Activated CD4-positive, alpha-beta T cell treated with anti-CD3 and anti-CD28 coated beads, Interleukin-2, amount 50 U/mL, for 1 hour (primary cell): ENCODE results near the gene LRRC10.
A peak's percentile ranks its signal among the peaks of the same experiment; 100 is the strongest.

Source experiments
- DNase-seq: peaks from one replicate; pipeline ENCODE4 v3.0.0-alpha.2; 2020

LRRC10 gene

GRCh38 chr12:69610729-69611128 is at the start of gene LRRC10:
Gene LRRC10 (minus strand): TSS chr12:69610907. CDS start chr12:69610838, 69 bp downstream.
- DNase-seq = no peak

- DNase-seq = no peak
Measured at GRCh38 chr12:69660164-69660863, 49.6 kb upstream of the LRRC10 start.

GRCh38 chr12:69658203-69658602 is 47.5 kb upstream of the LRRC10 start:
- no peak for DNase-seq

- DNase-seq = no peak
Measured at GRCh38 chr12:69657376-69658137, 46.9 kb upstream of the LRRC10 start.

DNA sequence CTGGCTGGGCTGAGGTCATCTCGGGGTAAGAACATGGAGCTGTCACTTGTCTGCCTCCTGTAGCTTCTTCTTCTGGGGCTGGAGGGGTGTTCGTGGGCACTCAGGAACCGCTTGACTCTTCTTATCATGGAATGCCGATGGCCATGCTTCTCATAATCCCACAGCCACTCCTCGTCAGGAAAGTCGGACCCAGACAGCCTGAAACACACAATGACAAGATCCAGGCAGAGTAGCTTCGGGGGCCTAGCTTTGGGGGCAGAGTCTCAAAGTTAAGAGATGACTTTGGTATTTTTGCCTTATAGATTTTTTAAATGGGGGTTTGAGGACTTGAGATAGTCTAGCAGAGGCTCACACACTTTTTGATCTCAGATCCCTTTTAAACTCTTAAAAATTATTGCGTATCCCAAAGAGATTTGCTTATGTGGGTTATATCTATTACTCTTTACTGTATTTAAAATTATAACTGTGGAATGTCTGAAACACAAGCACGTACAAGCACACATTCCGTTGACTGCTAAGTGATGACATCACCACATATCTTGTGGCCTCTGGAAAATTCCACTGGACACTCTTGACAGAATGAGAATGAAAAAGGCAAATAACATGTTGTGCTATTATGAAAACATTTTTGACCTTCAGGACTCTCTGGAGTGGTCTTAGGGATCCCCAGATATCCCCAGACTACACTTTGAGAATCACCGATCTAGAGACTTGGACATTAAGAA is 45.1 kb upstream of the LRRC10 start:
- no peak for DNase-seq

- DNase-seq = no peak
Measured at GRCh38 chr12:69653703-69654102, 43.0 kb upstream of the LRRC10 start.

DNA sequence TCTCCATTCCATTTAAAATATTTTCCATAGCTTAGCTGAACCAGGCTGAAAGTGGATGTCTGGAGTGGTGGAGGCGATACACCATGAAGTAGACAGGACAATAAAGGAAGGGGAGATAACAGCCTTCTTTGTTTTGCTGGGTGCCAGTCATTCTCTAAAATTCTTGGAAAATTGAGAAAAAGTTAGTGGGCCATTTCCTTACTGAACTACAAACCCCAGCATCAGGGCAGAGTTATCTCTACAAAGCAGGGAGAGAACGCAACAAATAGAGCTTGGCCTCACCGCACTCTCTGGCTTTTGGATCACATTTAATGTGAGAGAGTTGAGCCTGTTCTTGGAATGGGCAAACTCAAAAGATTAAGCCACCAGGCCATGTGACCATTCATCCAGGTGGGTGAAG is 41.2 kb upstream of the LRRC10 start:
- no peak for DNase-seq

GRCh38 chr12:69649529-69649928 is 38.8 kb upstream of the LRRC10 start:
- no peak for DNase-seq

- no peak for DNase-seq
Measured at GRCh38 chr12:69648476-69648875, 37.8 kb upstream of the LRRC10 start.

- no peak for DNase-seq
Measured at GRCh38 chr12:69647178-69647577, 36.5 kb upstream of the LRRC10 start.

DNA sequence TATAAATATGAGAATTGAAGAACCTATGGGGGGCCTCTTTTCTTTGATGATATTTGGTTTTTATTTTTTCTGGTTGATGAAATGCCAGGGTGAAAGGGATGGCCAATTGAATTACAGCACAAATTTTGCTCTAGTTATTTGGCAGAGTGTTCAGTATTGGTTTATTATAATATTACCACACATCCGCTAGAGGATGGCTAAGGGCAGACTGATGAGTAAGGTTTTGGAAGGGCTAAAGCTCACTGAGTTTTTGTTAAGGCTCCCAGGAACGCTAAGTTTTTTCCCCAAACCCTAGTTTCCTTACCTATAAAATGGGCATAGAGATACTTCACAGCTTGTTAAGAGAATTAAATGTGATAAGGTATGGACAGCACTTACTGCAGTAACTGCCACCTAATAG is 34.3 kb upstream of the LRRC10 start:
- no peak for DNase-seq

DNA sequence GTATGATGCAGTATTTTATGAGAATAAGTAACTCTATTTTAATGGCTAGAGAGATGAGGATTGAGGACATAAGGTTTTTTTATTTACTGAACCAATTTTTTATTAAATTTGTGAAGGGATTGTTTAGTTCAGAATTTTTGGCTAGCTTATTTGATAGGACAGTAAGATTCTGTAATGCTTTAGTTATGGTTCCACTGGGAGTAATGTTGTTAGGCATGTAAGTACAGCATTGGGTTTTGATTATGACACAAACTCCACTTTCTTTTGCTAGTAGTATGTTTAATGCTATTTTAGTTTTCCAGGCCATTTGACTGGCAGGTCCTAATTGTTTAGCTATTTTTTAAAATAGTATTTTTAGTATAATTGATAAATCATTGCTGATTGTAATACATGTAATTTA is 33.8 kb upstream of the LRRC10 start:
- DNase-seq = no peak

DNA sequence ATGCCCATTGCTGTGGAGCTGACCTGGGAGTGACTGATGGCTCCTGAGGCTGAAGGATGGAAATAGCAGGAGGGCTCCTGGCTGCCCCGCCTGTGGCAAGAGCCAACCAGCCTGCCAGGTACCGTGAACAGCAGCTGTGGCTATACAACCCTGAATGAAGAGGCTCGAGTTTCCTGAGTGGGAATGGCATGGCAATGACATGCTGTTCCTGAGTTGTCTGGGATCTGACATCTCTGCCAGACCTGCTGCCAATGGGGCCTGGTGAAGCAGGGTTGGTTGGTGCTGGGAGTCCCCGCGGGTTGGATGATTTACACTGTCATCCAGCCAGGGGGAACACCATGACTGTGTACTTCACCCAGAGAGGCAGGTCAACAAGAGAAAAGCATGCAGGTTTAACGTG is 31.8 kb upstream of the LRRC10 start:
- no peak for DNase-seq

GRCh38 chr12:69641546-69641945 is 30.8 kb upstream of the LRRC10 start:
- DNase-seq = no peak

DNA sequence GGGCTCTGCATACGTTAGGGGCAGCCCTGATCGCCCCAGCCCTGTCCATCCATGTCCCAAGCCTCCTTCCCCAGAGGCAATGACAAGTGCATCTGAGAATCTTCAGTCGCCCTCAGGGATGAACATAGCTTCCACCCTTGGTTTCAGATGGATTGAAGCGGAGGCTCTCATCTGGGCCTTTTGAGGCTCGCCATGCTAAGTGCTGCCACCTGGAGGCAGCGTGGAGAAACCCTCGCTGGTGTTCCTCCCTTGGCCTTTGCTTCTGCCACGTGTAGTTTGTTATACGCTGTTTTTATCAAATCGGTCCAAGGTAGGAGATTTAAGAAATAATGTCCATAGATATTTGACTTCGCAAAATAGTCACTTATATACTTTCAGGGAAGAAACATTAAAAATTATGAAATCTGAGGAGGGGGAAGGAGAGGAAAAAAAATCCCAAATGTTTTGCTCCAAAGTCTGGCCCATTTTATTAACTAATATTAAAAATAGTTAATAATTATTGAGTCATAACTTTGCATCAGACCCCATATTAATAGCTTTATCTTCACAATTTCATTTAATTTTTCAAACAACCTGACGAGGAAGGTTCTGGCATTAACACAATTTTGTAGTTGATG is 28.8 kb upstream of the LRRC10 start:
- peak; percentile 54 for DNase-seq

- no peak for DNase-seq
Measured at GRCh38 chr12:69633061-69633460, 22.4 kb upstream of the LRRC10 start.

- DNase-seq = no peak
Measured at GRCh38 chr12:69630191-69630590, 19.5 kb upstream of the LRRC10 start.

DNA sequence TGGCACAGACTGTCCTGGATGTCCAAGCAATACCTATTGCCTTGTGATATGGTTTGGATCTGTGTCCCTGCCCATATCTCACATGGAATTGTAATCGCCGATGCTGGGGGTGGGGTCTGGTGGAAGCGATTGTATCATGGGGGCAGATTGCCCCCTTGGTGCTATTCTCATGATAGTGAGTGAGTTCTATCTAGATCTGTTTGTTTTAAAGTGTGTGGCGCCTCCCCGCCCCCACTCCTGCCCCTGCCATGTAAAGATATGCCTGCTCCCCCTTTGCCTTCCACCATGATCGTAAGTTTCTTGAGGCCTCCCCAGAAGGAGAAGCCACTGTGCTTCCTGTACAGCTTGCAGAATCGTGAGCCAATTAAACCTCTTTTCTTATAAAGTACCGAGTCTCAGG is 16.8 kb upstream of the LRRC10 start:
- no peak for DNase-seq

DNA sequence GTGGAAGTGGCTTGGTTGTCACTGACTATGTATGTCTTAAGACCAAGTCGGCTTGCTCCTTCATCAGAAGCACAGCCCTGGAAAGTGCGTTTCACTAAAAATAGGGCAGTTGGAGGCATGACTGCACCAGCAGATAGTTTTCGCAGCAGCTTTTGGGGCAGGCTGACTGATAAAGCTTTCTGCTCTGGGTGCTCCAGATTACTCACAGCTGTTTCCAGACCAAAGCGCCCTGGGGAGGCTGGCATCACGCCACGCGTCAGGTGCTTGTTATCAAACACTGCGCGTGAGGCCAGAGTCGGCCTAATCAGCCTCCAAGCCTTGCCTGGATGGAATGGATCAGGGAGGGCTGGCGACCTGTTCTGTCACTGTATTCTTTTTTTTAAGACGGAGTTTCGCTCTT is 13.3 kb upstream of the LRRC10 start:
- DNase-seq = no peak

DNA sequence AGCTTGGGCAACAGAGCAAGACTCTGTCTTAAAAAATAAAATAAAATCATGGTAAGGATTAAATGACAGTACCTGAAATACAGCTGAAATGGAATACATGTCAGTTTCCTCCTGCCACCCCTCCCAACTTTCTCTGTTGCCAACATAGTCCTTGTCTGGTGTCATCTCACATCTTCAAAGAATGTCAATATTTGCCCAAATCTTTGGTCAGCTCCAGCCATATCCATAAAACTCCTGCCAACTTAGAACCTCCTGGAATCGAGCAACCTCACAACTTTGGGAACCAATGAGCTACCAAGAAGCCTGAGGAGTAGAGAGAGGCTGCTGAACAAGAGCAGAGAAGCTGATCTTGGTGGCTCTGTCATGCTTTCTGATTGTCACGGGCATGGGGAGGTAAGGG is 10.8 kb upstream of the LRRC10 start:
- DNase-seq = no peak

DNA sequence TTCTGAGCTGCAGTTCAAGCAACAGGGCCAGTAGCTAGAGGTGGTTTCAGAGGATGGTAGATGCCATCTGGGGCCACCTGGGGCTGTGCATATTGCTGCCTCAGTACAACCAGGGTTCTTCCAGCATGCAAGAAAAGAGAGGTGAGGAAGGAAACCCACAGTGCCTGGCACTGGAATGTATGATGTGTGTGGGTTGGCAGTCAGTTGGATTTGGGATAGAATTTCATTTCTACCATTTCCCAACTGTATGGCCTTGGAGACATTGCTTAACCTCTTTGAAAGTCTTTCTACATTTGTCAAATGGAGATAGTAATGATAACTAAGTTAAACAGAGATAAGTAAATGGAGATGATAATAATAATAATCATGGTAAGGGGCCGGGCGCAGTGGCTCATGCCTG is 10.2 kb upstream of the LRRC10 start:
- no peak for DNase-seq

DNA sequence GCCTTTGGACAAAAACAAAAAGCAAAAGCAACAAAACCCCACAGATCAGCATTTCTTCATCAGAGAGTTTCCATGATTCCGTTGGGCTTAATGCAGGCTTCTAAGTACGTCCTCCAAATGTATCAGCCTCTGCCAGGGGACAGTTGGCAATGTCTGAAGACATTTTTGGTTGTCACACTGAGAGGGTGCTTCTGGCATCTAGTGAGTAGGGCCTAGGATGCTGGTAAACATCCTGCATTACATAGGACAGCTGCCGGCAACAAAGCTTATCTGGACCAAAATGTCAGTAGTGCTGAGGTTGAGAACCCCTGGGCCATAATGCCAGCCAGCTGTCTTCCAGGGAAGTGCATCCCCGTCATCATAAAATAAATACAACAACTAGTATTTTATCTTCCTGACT is 9.4 kb upstream of the LRRC10 start:
- DNase-seq = no peak

DNA sequence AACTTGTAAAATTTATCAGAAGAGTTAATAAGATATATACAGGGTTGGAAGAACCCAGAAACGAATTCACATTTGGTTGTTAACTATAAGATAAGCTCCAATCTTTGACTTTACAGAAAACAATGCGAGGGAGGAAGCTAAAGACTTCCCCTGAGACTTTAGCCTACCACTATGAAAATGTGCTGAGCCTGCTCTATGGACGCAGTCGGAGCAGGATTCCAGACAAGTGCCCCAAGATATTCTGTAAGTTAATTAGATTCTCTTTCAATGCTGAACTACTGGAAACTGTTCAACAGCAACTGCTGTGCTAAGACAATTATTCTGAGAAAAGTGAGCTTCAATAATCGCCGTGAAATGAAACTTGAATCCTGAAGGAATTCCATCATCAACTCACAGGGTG is 8.3 kb upstream of the LRRC10 start:
- DNase-seq = no peak

- DNase-seq = no peak
Measured at GRCh38 chr12:69616025-69616424, 5.3 kb upstream of the LRRC10 start.
